NCI-H1436 treated with DMSO at 0.1 percent for 48 hours (cell line): Measurements from ENCODE around the gene DLAT.
"Not testable (repeated sequence)": the region's sequence is repeated elsewhere in the genome, so short reads cannot be mapped to it uniquely, and the experiment has no call there.

ENCODE experiments used
- DNase-seq: peaks from one replicate; lab custom pipeline; 2025; lab: John Stamatoyannopoulos, UW

DLAT gene

GRCh38 chr11:112005422-112006094, 19.6 kb upstream of the DLAT start:
- DNase-seq = no peak

GRCh38 chr11:112006095-112006441, 19.1 kb upstream of the DLAT start:
- not testable (repeated sequence) for DNase-seq

GRCh38 chr11:112011451-112011850, 13.8 kb upstream of the DLAT start:
- DNase-seq = not testable (repeated sequence)

GRCh38 chr11:112012874-112013273, 12.3 kb upstream of the DLAT start:
- no peak for DNase-seq

- no peak for DNase-seq
These were observed 11.6 kb upstream of the DLAT start for GRCh38 chr11:112013497-112014164.

- DNase-seq = no peak
These were observed 9.0 kb upstream of the DLAT start for GRCh38 chr11:112016088-112016764.

GRCh38 chr11:112016765-112017376, 8.3 kb upstream of the DLAT start:
- DNase-seq = no peak

GRCh38 chr11:112017538-112017937, 7.7 kb upstream of the DLAT start:
- DNase-seq = no peak

- no peak for DNase-seq
These were observed 6.1 kb upstream of the DLAT start for GRCh38 chr11:112019066-112019465.

- no peak for DNase-seq
These were observed 2.1 kb upstream of the DLAT start for GRCh38 chr11:112023104-112023503.

- no peak for DNase-seq
These were observed 933 bp upstream of the DLAT start for GRCh38 chr11:112024178-112024772.

- DNase-seq = no peak
These were observed 499 bp downstream of the DLAT start for GRCh38 chr11:112025707-112026106.

- DNase-seq = not testable (repeated sequence)
These were observed 1.7 kb downstream of the DLAT start for GRCh38 chr11:112026784-112027410.

GRCh38 chr11:112029460-112029859, 4.3 kb downstream of the DLAT start:
- DNase-seq = no peak

GRCh38 chr11:112033902-112034301, 8.7 kb downstream of the DLAT start:
- no peak for DNase-seq

- no peak for DNase-seq
These were observed 12.3 kb downstream of the DLAT start for GRCh38 chr11:112037527-112037926.

GRCh38 chr11:112042161-112042960, 17.2 kb downstream of the DLAT start:
- DNase-seq = no peak

GRCh38 chr11:112042961-112043304, 17.7 kb downstream of the DLAT start:
- no peak for DNase-seq

- DNase-seq = no peak
These were observed 19.8 kb downstream of the DLAT start for GRCh38 chr11:112044961-112045360.

GRCh38 chr11:112046647-112047046, 21.4 kb downstream of the DLAT start:
- not testable (repeated sequence) for DNase-seq

GRCh38 chr11:112048256-112048655, 23.0 kb downstream of the DLAT start:
- DNase-seq = not testable (repeated sequence)
